Astrocyte (in vitro differentiated cells and primary cell): ENCODE data around the gene CBY3.
"Not testable (repeated sequence)": the region's sequence is repeated elsewhere in the genome, so short reads cannot be mapped to it uniquely, and the experiment has no call there.

Experiments
- EZH2 ChIP-seq: IDR thresholded peaks from 2 replicates; pipeline ENCODE4 v1.6.1; 2012; ENCODE audit warnings: mild to moderate bottlenecking, low read length, inconsistent platforms; ENCODE audit not compliant: insufficient read depth
- TF ChIP-seq, protein P1 (sequence below): IDR thresholded peaks from 2 replicates; pipeline ENCODE4 v1.5.1; 2011; ENCODE audit warnings: low read depth, mild to moderate bottlenecking, inconsistent platforms, low read length, moderate library complexity; ENCODE audit not compliant: insufficient read depth

- TF ChIP-seq, protein P1, sequence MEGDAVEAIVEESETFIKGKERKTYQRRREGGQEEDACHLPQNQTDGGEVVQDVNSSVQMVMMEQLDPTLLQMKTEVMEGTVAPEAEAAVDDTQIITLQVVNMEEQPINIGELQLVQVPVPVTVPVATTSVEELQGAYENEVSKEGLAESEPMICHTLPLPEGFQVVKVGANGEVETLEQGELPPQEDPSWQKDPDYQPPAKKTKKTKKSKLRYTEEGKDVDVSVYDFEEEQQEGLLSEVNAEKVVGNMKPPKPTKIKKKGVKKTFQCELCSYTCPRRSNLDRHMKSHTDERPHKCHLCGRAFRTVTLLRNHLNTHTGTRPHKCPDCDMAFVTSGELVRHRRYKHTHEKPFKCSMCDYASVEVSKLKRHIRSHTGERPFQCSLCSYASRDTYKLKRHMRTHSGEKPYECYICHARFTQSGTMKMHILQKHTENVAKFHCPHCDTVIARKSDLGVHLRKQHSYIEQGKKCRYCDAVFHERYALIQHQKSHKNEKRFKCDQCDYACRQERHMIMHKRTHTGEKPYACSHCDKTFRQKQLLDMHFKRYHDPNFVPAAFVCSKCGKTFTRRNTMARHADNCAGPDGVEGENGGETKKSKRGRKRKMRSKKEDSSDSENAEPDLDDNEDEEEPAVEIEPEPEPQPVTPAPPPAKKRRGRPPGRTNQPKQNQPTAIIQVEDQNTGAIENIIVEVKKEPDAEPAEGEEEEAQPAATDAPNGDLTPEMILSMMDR = not testable (repeated sequence)
- not testable (repeated sequence) for TF ChIP-seq EZH2
These were observed 39.1 kb downstream of the CBY3 start for GRCh38 chr5:179641745-179642144.
